ENCODE measurements around the gene JAK2.

DNA sequence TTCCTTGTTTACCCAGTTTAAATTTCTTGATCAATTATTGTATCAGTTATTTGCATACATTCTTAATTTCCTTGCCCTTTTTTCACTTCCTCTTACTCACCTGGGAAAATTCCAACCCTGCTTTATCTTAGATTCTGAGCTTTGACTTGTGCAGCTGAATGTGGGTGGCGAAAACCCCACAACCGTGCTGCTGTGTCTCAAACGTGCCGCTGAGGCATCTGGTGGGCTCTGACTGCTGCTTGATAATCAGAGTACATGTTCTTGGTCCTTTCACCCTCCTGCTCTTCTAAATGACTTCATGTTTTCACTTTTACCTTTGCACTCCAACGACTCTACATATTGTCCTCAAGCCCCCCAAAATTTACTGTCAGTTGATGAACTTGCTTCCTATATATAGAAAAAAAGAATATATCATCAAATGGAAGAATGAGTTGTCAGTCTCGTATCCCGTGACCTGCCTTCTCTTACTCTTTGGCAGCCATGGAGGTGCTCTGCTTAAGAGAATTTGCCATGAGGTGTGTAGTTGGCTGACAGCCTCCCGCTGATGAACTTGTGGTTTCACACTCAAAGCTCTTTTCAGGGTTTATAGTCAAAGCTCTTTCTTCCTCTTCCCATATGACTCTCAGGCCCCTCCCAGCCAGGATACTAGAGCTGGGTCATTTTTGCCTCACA is 14.0 kb upstream of the JAK2 start:
- TF ChIP-seq CTCF (IDR thresholded peaks at IDR 0.05): no peak
- TF ChIP-seq POLR2A (IDR thresholded peaks at IDR 0.05): no peak
- no peak for TF ChIP-seq POLR2AphosphoS5 (IDR thresholded peaks at IDR 0.05)
